ENCODE measurements around the gene RSPRY1.

The RSPRY1 gene

GRCh38 chr16:57185945-57186871, at the start of gene RSPRY1, which contains the start of gene PSME3IP1:
Gene RSPRY1 (plus strand): TSS chr16:57186329. CDS start chr16:57204659, 18,330 bp downstream.
Gene PSME3IP1 (minus strand): TSS chr16:57186039. CDS start chr16:57173854, 12,185 bp downstream.
- DNase-seq: peak; percentile 99 to 100

GRCh38 chr16:57137043-57137442, 49.1 kb upstream of the RSPRY1 start:
- DNase-seq: no peak

- no peak for DNase-seq
Measured at GRCh38 chr16:57137566-57138273, 48.4 kb upstream of the RSPRY1 start.

- DNase-seq: no peak
Measured at GRCh38 chr16:57138281-57138935, 47.7 kb upstream of the RSPRY1 start.

GRCh38 chr16:57140931-57141668, 45.0 kb upstream of the RSPRY1 start:
- DNase-seq: no peak

GRCh38 chr16:57141822-57142631, 44.1 kb upstream of the RSPRY1 start:
- DNase-seq: no peak

GRCh38 chr16:57143149-57143921, 42.8 kb upstream of the RSPRY1 start:
- no peak for DNase-seq

- no peak for DNase-seq
Measured at GRCh38 chr16:57144027-57144426, 42.1 kb upstream of the RSPRY1 start.

GRCh38 chr16:57145046-57146021, 40.8 kb upstream of the RSPRY1 start:
- no peak for DNase-seq

- peak; percentile 44 to 67 for DNase-seq
Measured at GRCh38 chr16:57146040-57146647, 40.0 kb upstream of the RSPRY1 start.

GRCh38 chr16:57146735-57147134, 39.4 kb upstream of the RSPRY1 start:
- DNase-seq: no peak

- DNase-seq: peak; percentile 29 to 32
Measured at GRCh38 chr16:57147381-57148221, 38.5 kb upstream of the RSPRY1 start.

- no peak for DNase-seq
Measured at GRCh38 chr16:57148481-57148880, 37.6 kb upstream of the RSPRY1 start.

GRCh38 chr16:57149391-57149790, 36.7 kb upstream of the RSPRY1 start:
- DNase-seq: no peak

- no peak for DNase-seq
Measured at GRCh38 chr16:57150682-57151330, 35.3 kb upstream of the RSPRY1 start.

- DNase-seq: peak in 1 of 2 donors; percentile 16
Measured at GRCh38 chr16:57151369-57151768, 34.8 kb upstream of the RSPRY1 start.
